IPS-15b (cell line): Measurements from ENCODE around the gene GPSM1.

Experiments used
- H3K27me3 ChIP-seq: one replicate; pipeline ENCODE4 v1.6.1; 2013; ENCODE audit warnings: low read length; ENCODE audit not compliant: control insufficient read depth, insufficient read depth
- H3K36me3 ChIP-seq: one replicate; pipeline ENCODE4 v1.6.1; 2013; ENCODE audit warnings: low read length; ENCODE audit not compliant: control insufficient read depth, insufficient read depth
- H3K4me1 ChIP-seq: one replicate; pipeline ENCODE4 v1.6.1; 2013; ENCODE audit warnings: mild to moderate bottlenecking, low read length; ENCODE audit not compliant: control insufficient read depth, insufficient read depth
- H3K4me3 ChIP-seq: one replicate; pipeline ENCODE4 v1.5.1; 2013; ENCODE audit warnings: low read depth, low read length
- H3K9ac ChIP-seq: one replicate; pipeline ENCODE4 v1.6.1; 2013; ENCODE audit warnings: low read depth, mild to moderate bottlenecking, low read length
- H3K9me3 ChIP-seq: one replicate; pipeline ENCODE4 v1.6.1; 2013; ENCODE audit warnings: mild to moderate bottlenecking, low read length; ENCODE audit not compliant: control insufficient read depth, insufficient read depth

GPSM1 gene

GRCh38 chr9:136387217-136387616, 59.9 kb downstream of the GPSM1 start:
- Histone ChIP-seq H3K9me3 (no peaks in the 10 kb centered on the region), H3K4me1 (no peaks in the 10 kb centered on the region), H3K9ac (no peak overlapping the region), H3K4me3 (no peak overlapping the region), H3K27me3 (no peaks in the 10 kb centered on the region), H3K36me3 (peaks cover 66% of the 10 kb centered on the region)

GRCh38 chr9:136389396-136389795, 62.1 kb downstream of the GPSM1 start:
- Histone ChIP-seq H3K27me3 (no peaks in the 10 kb centered on the region), H3K9ac (no peak overlapping the region), H3K36me3 (peaks cover 66% of the 10 kb centered on the region), H3K4me3 (no peak overlapping the region), H3K9me3 (no peaks in the 10 kb centered on the region), H3K4me1 (no peaks in the 10 kb centered on the region)

GRCh38 chr9:136391737-136392537, 64.6 kb downstream of the GPSM1 start:
- no peaks in the 10 kb centered on the region for H3K4me1 ChIP-seq
- H3K9me3 ChIP-seq = no peaks in the 10 kb centered on the region
- no peak overlapping the region for H3K4me3 ChIP-seq
- no peak overlapping the region for H3K9ac ChIP-seq
- no peaks in the 10 kb centered on the region for H3K27me3 ChIP-seq
- peaks cover 80% of the 10 kb centered on the region for H3K36me3 ChIP-seq

- H3K27me3 ChIP-seq = no peaks in the 10 kb centered on the region
- no peak overlapping the region for H3K4me3 ChIP-seq
- no peaks in the 10 kb centered on the region for H3K4me1 ChIP-seq
- H3K36me3 ChIP-seq = peaks cover 78% of the 10 kb centered on the region
- H3K9ac ChIP-seq = no peak overlapping the region
- no peaks in the 10 kb centered on the region for H3K9me3 ChIP-seq
These were observed 65.5 kb downstream of the GPSM1 start for GRCh38 chr9:136392538-136393449.

- H3K9me3 ChIP-seq = no peaks in the 10 kb centered on the region
- H3K9ac ChIP-seq = no peak overlapping the region
- no peak overlapping the region for H3K4me3 ChIP-seq
- H3K27me3 ChIP-seq = no peaks in the 10 kb centered on the region
- no peaks in the 10 kb centered on the region for H3K4me1 ChIP-seq
- H3K36me3 ChIP-seq = peaks cover 76% of the 10 kb centered on the region
These were observed 66.2 kb downstream of the GPSM1 start for GRCh38 chr9:136393531-136393930.

- H3K27me3 ChIP-seq = no peaks in the 10 kb centered on the region
- H3K4me1 ChIP-seq = peaks cover 3% of the 10 kb centered on the region
- no peaks in the 10 kb centered on the region for H3K9me3 ChIP-seq
- H3K4me3 ChIP-seq = no peak overlapping the region
- H3K9ac ChIP-seq = no peak overlapping the region
- peaks cover 71% of the 10 kb centered on the region for H3K36me3 ChIP-seq
These were observed 67.1 kb downstream of the GPSM1 start for GRCh38 chr9:136394312-136395019.

GRCh38 chr9:136395020-136395340, 67.6 kb downstream of the GPSM1 start:
- Histone ChIP-seq H3K9me3 (no peaks in the 10 kb centered on the region), H3K4me1 (peaks cover 3% of the 10 kb centered on the region), H3K36me3 (peaks cover 69% of the 10 kb centered on the region), H3K9ac (no peak overlapping the region), H3K4me3 (no peak overlapping the region), H3K27me3 (no peaks in the 10 kb centered on the region)

GRCh38 chr9:136395345-136396218, 68.2 kb downstream of the GPSM1 start:
- Histone ChIP-seq H3K27me3 (no peaks in the 10 kb centered on the region), H3K9ac (no peak overlapping the region), H3K9me3 (no peaks in the 10 kb centered on the region), H3K4me3 (no peak overlapping the region), H3K36me3 (peaks cover 69% of the 10 kb centered on the region), H3K4me1 (peaks cover 3% of the 10 kb centered on the region)

- Histone ChIP-seq H3K9ac (no peak overlapping the region), H3K36me3 (peaks cover 69% of the 10 kb centered on the region), H3K4me1 (peaks cover 3% of the 10 kb centered on the region), H3K9me3 (no peaks in the 10 kb centered on the region), H3K4me3 (no peak overlapping the region), H3K27me3 (no peaks in the 10 kb centered on the region)
These were observed 68.8 kb downstream of the GPSM1 start for GRCh38 chr9:136396219-136396515.

- H3K4me3 ChIP-seq = no peak overlapping the region
- no peaks in the 10 kb centered on the region for H3K27me3 ChIP-seq
- H3K9me3 ChIP-seq = no peaks in the 10 kb centered on the region
- no peak overlapping the region for H3K9ac ChIP-seq
- peaks cover 3% of the 10 kb centered on the region for H3K4me1 ChIP-seq
- H3K36me3 ChIP-seq = peaks cover 58% of the 10 kb centered on the region
These were observed 70.3 kb downstream of the GPSM1 start for GRCh38 chr9:136397643-136398042.

GRCh38 chr9:136398286-136398685, 70.9 kb downstream of the GPSM1 start:
- Histone ChIP-seq H3K9ac (no peak overlapping the region), H3K4me3 (peak overlapping the region; percentile 84), H3K27me3 (no peaks in the 10 kb centered on the region), H3K4me1 (peaks cover 3% of the 10 kb centered on the region), H3K9me3 (no peaks in the 10 kb centered on the region), H3K36me3 (peaks cover 54% of the 10 kb centered on the region)
